HEK293 (cell line): ENCODE measurements around the gene ITGA11.

ENCODE experiments used
- GFI1B ChIP-seq: fragments of 450-650 bp; formaldehyde crosslinking; IDR thresholded peaks from 2 replicates; pipeline ENCODE4 v1.5.1; 2016; ENCODE audit warnings: missing biosample characterization, missing genetic modification characterization
- SP2 ChIP-seq: fragments of 450-650 bp; formaldehyde crosslinking; IDR thresholded peaks from 2 replicates; pipeline ENCODE4 v1.5.1; 2016; ENCODE audit warnings: missing biosample characterization, missing genetic modification characterization
- ZBTB8A ChIP-seq: fragments of 450-650 bp; formaldehyde crosslinking; IDR thresholded peaks from 2 replicates; pipeline ENCODE4 v1.5.1; 2016; ENCODE audit warnings: missing biosample characterization, missing genetic modification characterization
- ZNF132 ChIP-seq: fragments of 450-650 bp; formaldehyde crosslinking; IDR thresholded peaks from 2 replicates; pipeline ENCODE4 v1.5.1; 2017; ENCODE audit warnings: missing biosample characterization, missing genetic modification characterization, borderline replicate concordance
- ZNF24 ChIP-seq: fragments of 450-650 bp; formaldehyde crosslinking; IDR thresholded peaks from 2 replicates; pipeline ENCODE4 v1.5.1; 2016; ENCODE audit warnings: missing biosample characterization, missing genetic modification characterization
- ZNF26 ChIP-seq: fragments of 450-650 bp; formaldehyde crosslinking; IDR thresholded peaks from 2 replicates; pipeline ENCODE4 v1.5.1; 2016; ENCODE audit warnings: missing biosample characterization, missing genetic modification characterization
- ZNF423 ChIP-seq: fragments of 450-650 bp; formaldehyde crosslinking; IDR thresholded peaks from 2 replicates; pipeline ENCODE4 v1.5.1; 2016; ENCODE audit warnings: missing biosample characterization, missing genetic modification characterization
- TF ChIP-seq, protein P1 (sequence below): fragments of 450-650 bp; formaldehyde crosslinking; IDR thresholded peaks from 2 replicates; pipeline ENCODE4 v1.5.1; 2016; ENCODE audit warnings: missing biosample characterization, missing genetic modification characterization
- TF ChIP-seq, protein P2 (sequence below): fragments of 450-650 bp; formaldehyde crosslinking; IDR thresholded peaks from 2 replicates; pipeline ENCODE4 v1.5.1; 2016; ENCODE audit warnings: missing biosample characterization, missing genetic modification characterization
- TF ChIP-seq, protein P3 (sequence below): fragments of 450-650 bp; formaldehyde crosslinking; IDR thresholded peaks from 2 replicates; pipeline ENCODE4 v1.5.1; 2017; ENCODE audit warnings: missing biosample characterization, missing genetic modification characterization
- TF ChIP-seq, protein P4 (sequence below): fragments of 450-650 bp; formaldehyde crosslinking; IDR thresholded peaks from 2 replicates; pipeline ENCODE4 v1.5.1; 2016; ENCODE audit warnings: missing biosample characterization, missing genetic modification characterization
- TF ChIP-seq, protein P5 (sequence below): fragments of 450-650 bp; formaldehyde crosslinking; conservative IDR thresholded peaks from 2 replicates; pipeline ENCODE4 v1.5.1; 2016; ENCODE audit warnings: low read depth, missing biosample characterization, missing genetic modification characterization

- TF ChIP-seq ZNF423 (tag by site-specific recombination) (no peak), ZBTB8A (tag by site-specific recombination) (no peak), GFI1B (tag by site-specific recombination) (no peak), ZNF24 (tag by site-specific recombination) (no peak), ZNF26 (tag by site-specific recombination) (no peak), ZNF132 (tag by site-specific recombination) (no peak), SP2 (tag by site-specific recombination) (no peak)
- TF ChIP-seq, protein P1, sequence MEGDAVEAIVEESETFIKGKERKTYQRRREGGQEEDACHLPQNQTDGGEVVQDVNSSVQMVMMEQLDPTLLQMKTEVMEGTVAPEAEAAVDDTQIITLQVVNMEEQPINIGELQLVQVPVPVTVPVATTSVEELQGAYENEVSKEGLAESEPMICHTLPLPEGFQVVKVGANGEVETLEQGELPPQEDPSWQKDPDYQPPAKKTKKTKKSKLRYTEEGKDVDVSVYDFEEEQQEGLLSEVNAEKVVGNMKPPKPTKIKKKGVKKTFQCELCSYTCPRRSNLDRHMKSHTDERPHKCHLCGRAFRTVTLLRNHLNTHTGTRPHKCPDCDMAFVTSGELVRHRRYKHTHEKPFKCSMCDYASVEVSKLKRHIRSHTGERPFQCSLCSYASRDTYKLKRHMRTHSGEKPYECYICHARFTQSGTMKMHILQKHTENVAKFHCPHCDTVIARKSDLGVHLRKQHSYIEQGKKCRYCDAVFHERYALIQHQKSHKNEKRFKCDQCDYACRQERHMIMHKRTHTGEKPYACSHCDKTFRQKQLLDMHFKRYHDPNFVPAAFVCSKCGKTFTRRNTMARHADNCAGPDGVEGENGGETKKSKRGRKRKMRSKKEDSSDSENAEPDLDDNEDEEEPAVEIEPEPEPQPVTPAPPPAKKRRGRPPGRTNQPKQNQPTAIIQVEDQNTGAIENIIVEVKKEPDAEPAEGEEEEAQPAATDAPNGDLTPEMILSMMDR: no peak
- TF ChIP-seq, protein P2, sequence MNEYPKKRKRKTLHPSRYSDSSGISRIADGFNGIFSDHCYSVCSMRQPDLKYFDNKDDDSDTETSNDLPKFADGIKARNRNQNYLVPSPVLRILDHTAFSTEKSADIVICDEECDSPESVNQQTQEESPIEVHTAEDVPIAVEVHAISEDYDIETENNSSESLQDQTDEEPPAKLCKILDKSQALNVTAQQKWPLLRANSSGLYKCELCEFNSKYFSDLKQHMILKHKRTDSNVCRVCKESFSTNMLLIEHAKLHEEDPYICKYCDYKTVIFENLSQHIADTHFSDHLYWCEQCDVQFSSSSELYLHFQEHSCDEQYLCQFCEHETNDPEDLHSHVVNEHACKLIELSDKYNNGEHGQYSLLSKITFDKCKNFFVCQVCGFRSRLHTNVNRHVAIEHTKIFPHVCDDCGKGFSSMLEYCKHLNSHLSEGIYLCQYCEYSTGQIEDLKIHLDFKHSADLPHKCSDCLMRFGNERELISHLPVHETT (tag by site-specific recombination): no peak
- TF ChIP-seq, protein P3, sequence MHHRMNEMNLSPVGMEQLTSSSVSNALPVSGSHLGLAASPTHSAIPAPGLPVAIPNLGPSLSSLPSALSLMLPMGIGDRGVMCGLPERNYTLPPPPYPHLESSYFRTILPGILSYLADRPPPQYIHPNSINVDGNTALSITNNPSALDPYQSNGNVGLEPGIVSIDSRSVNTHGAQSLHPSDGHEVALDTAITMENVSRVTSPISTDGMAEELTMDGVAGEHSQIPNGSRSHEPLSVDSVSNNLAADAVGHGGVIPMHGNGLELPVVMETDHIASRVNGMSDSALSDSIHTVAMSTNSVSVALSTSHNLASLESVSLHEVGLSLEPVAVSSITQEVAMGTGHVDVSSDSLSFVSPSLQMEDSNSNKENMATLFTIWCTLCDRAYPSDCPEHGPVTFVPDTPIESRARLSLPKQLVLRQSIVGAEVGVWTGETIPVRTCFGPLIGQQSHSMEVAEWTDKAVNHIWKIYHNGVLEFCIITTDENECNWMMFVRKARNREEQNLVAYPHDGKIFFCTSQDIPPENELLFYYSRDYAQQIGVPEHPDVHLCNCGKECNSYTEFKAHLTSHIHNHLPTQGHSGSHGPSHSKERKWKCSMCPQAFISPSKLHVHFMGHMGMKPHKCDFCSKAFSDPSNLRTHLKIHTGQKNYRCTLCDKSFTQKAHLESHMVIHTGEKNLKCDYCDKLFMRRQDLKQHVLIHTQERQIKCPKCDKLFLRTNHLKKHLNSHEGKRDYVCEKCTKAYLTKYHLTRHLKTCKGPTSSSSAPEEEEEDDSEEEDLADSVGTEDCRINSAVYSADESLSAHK: no peak
- TF ChIP-seq, protein P4, sequence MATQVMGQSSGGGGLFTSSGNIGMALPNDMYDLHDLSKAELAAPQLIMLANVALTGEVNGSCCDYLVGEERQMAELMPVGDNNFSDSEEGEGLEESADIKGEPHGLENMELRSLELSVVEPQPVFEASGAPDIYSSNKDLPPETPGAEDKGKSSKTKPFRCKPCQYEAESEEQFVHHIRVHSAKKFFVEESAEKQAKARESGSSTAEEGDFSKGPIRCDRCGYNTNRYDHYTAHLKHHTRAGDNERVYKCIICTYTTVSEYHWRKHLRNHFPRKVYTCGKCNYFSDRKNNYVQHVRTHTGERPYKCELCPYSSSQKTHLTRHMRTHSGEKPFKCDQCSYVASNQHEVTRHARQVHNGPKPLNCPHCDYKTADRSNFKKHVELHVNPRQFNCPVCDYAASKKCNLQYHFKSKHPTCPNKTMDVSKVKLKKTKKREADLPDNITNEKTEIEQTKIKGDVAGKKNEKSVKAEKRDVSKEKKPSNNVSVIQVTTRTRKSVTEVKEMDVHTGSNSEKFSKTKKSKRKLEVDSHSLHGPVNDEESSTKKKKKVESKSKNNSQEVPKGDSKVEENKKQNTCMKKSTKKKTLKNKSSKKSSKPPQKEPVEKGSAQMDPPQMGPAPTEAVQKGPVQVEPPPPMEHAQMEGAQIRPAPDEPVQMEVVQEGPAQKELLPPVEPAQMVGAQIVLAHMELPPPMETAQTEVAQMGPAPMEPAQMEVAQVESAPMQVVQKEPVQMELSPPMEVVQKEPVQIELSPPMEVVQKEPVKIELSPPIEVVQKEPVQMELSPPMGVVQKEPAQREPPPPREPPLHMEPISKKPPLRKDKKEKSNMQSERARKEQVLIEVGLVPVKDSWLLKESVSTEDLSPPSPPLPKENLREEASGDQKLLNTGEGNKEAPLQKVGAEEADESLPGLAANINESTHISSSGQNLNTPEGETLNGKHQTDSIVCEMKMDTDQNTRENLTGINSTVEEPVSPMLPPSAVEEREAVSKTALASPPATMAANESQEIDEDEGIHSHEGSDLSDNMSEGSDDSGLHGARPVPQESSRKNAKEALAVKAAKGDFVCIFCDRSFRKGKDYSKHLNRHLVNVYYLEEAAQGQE (tag by site-specific recombination): no peak
- TF ChIP-seq, protein P5, sequence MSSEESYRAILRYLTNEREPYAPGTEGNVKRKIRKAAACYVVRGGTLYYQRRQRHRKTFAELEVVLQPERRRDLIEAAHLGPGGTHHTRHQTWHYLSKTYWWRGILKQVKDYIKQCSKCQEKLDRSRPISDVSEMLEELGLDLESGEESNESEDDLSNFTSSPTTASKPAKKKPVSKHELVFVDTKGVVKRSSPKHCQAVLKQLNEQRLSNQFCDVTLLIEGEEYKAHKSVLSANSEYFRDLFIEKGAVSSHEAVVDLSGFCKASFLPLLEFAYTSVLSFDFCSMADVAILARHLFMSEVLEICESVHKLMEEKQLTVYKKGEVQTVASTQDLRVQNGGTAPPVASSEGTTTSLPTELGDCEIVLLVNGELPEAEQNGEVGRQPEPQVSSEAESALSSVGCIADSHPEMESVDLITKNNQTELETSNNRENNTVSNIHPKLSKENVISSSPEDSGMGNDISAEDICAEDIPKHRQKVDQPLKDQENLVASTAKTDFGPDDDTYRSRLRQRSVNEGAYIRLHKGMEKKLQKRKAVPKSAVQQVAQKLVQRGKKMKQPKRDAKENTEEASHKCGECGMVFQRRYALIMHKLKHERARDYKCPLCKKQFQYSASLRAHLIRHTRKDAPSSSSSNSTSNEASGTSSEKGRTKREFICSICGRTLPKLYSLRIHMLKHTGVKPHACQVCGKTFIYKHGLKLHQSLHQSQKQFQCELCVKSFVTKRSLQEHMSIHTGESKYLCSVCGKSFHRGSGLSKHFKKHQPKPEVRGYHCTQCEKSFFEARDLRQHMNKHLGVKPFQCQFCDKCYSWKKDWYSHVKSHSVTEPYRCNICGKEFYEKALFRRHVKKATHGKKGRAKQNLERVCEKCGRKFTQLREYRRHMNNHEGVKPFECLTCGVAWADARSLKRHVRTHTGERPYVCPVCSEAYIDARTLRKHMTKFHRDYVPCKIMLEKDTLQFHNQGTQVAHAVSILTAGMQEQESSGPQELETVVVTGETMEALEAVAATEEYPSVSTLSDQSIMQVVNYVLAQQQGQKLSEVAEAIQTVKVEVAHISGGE: no peak
These were observed 142.9 kb downstream of the ITGA11 start for GRCh38 chr15:68289057-68289456.
